Upper lobe of left lung (tissue), 6 donors: ENCODE data around the gene ERN1. TPM values are rescaled to one million over a fixed set of nuclear protein-coding genes. Genes with fewer than 3 reads are reported as not detected.
A peak's percentile ranks its signal among the peaks of the same experiment; 100 is the strongest.

ENCODE experiments used
- ATAC-seq, 2 donors: fragments of 200-7000 bp; cut with Tn5 transposase; one replicate each; pipeline ENCODE4 v1.9.1; 2022; ENCODE audit warnings: mild to moderate bottlenecking in 2 of 2, moderate library complexity in 2 of 2; ENCODE audit not compliant: low FRiP score in 2 of 2
- DNase-seq, 2 donors: peaks; one replicate each; pipeline ENCODE4 v3.0.0-alpha.2; 2019 to 2020
- H3K27ac ChIP-seq, 4 donors: fragments of 200-600 bp; sonication (generic); one replicate each; pipeline ENCODE4 v1.5.1; 2016 to 2019
- H3K27me3 ChIP-seq, 4 donors: fragments of 200-600 bp; sonication (generic); one replicate each; pipeline ENCODE4 v1.5.1; 2017 to 2019
- H3K36me3 ChIP-seq, 4 donors: fragments of 200-600 bp; sonication (generic); one replicate each; pipeline ENCODE4 v1.5.1; 2016 to 2019
- H3K4me1 ChIP-seq, 4 donors: fragments of 200-600 bp; sonication (generic); one replicate each; pipeline ENCODE4 v1.5.1; 2018 to 2019
- H3K4me3 ChIP-seq, 4 donors: fragments of 200-600 bp; sonication (generic); one replicate each; pipeline ENCODE4 v1.5.1; 2017 to 2019; ENCODE audit warnings: mild to moderate bottlenecking in 2 of 4, moderate library complexity in 1 of 4
- H3K9me3 ChIP-seq, 4 donors: fragments of 200-600 bp; sonication (generic); one replicate each; pipeline ENCODE4 v1.5.1; 2018 to 2019
- CTCF ChIP-seq, 6 experiments: fragments of 450-650 bp in 4 of 6; fragments of 200-600 bp in 2 of 6; sonication (generic) in 2 of 6; IDR thresholded peaks; one replicate each; pipeline ENCODE4 v1.5.1; 2016 to 2019; ENCODE audit warnings: antibody characterized with exemption in 6 of 6
- EP300 ChIP-seq, 4 donors: sonication (generic); formaldehyde crosslinking; IDR thresholded peaks; one replicate each; pipeline ENCODE4 v1.5.1; 2017; ENCODE audit warnings: antibody characterized with exemption in 4 of 4, control low read depth in 2 of 4
- POLR2A ChIP-seq, 4 donors: fragments of 450-650 bp; IDR thresholded peaks; one replicate each; pipeline ENCODE4 v1.5.1; 2016 to 2017; ENCODE audit warnings: antibody characterized with exemption in 4 of 4, mild to moderate bottlenecking in 2 of 4
- POLR2AphosphoS5 ChIP-seq, 2 donors: sonication (generic); formaldehyde crosslinking; IDR thresholded peaks; one replicate each; pipeline ENCODE4 v1.5.1; 2017; ENCODE audit warnings: antibody characterized with exemption in 2 of 2
- WGBS, 2 donors: methylation state at CpG; one replicate each; pipeline ENCODE4 v1.1.5; 2017 to 2018; 5-methylcytosine and 5-hydroxymethylcytosine counted together
- total RNA-seq, 6 donors: library from RNA; depleted of rRNA in 4 of 6; stranded (reverse); fragments of >200 nt in 4 of 6; gene quantifications; one replicate each; pipeline versions ENCODE4 v1.1.0 to v1.2.1, GENCODE V29; 2016 to 2021
- donor health status: DM: no; HTN: no; CAD: no; lungs with moderate emphysema.
- donor health status: DM: no; HTN: yes; CAD: no; lungs with severe emphysema.

The ERN1 gene
- total RNA-seq, 6 donors from 2014 or later = 32.8 to 65.0 (median 41.9) TPM

- TF ChIP-seq POLR2AphosphoS5 (IDR thresholded peaks at IDR 0.05) (peak; percentile 23 to 70), CTCF (IDR thresholded peaks at IDR 0.05) (no peak), EP300 (IDR thresholded peaks at IDR 0.05) (peak in 1 of 4 donors; percentile 72), POLR2A (IDR thresholded peaks at IDR 0.05) (no peak)
- 73 to 78% methylated on average over 5 of the region's 5 CpGs for WGBS, 2 donors
- Histone ChIP-seq H3K27me3 (no peaks in the 10 kb centered on the region), H3K36me3 (peaks cover 0 to 34% (median 3%) of the 10 kb centered on the region in 4 donors), H3K9me3 (no peaks in the 10 kb centered on the region), H3K4me3 (no peak overlapping the region), H3K27ac (peak overlapping the region in 3 of 4 donors; percentile 14 to 71 (median 36)), H3K4me1 (peaks cover 54 to 70% (median 62%) of the 10 kb centered on the region in 4 donors)
- ATAC-seq (no peak), DNase-seq (peak in 1 of 2 donors; percentile 76)
Observed at GRCh38 chr17:64150237-64151015, 20.5 kb upstream of the ERN1 start.

- no peak overlapping the region for H3K4me3 ChIP-seq
- no peaks in the 10 kb centered on the region for H3K9me3 ChIP-seq
- H3K27ac ChIP-seq = peak overlapping the region in 2 of 4 donors; percentile 91 to 94
- DNase-seq = no peak
- no peak for ATAC-seq
- H3K27me3 ChIP-seq = no peaks in the 10 kb centered on the region
- H3K4me1 ChIP-seq = peaks cover 47 to 62% (median 52%) of the 10 kb centered on the region in 4 donors
- no peak for TF ChIP-seq CTCF (IDR thresholded peaks at IDR 0.05)
- no peak for TF ChIP-seq EP300 (IDR thresholded peaks at IDR 0.05)
- TF ChIP-seq POLR2AphosphoS5 (IDR thresholded peaks at IDR 0.05) = no peak
- TF ChIP-seq POLR2A (IDR thresholded peaks at IDR 0.05) = no peak
- WGBS, 2 donors = 95 to 97% methylated on average over 6 of the region's 6 CpGs
- peaks cover 0 to 34% (median 3%) of the 10 kb centered on the region in 4 donors for H3K36me3 ChIP-seq
Observed at GRCh38 chr17:64149196-64149595, 19.3 kb upstream of the ERN1 start.

- Histone ChIP-seq H3K27me3 (no peaks in the 10 kb centered on the region), H3K27ac (peak overlapping the region in 3 of 4 donors; percentile 91 to 99 (median 94)), H3K9me3 (no peaks in the 10 kb centered on the region), H3K4me1 (peaks cover 43 to 57% (median 48%) of the 10 kb centered on the region in 4 donors), H3K36me3 (peaks cover 0 to 34% (median 3%) of the 10 kb centered on the region in 4 donors), H3K4me3 (no peak overlapping the region)
- ATAC-seq (no peak), DNase-seq (peak in 1 of 2 donors; percentile 41)
- 76 to 90% methylated on average over 2 to 4 of the region's 4 CpGs for WGBS, 2 donors
- TF ChIP-seq EP300 (IDR thresholded peaks at IDR 0.05) (no peak), POLR2A (IDR thresholded peaks at IDR 0.05) (no peak), CTCF (IDR thresholded peaks at IDR 0.05) (peak in 1 of 6 experiments; percentile 30), POLR2AphosphoS5 (IDR thresholded peaks at IDR 0.05) (no peak)
Observed at GRCh38 chr17:64148699-64149098, 18.8 kb upstream of the ERN1 start.

- Histone ChIP-seq H3K36me3 (peaks cover 0 to 31% (median 3%) of the 10 kb centered on the region in 4 donors), H3K9me3 (no peaks in the 10 kb centered on the region), H3K4me1 (peaks cover 37 to 52% (median 42%) of the 10 kb centered on the region in 4 donors), H3K27ac (peak overlapping the region; percentile 16 to 99 (median 92)), H3K27me3 (no peaks in the 10 kb centered on the region), H3K4me3 (no peak overlapping the region)
- DNase-seq (no peak), ATAC-seq (no peak)
- peak; percentile 11 to 47 for TF ChIP-seq POLR2AphosphoS5 (IDR thresholded peaks at IDR 0.05)
- no peak for TF ChIP-seq CTCF (IDR thresholded peaks at IDR 0.05)
- TF ChIP-seq EP300 (IDR thresholded peaks at IDR 0.05) = peak in 1 of 4 donors; percentile 22
- no peak for TF ChIP-seq POLR2A (IDR thresholded peaks at IDR 0.05)
- WGBS, 2 donors = 66 to 71% methylated on average over 8 of the region's 8 CpGs
Observed at GRCh38 chr17:64148017-64148631, 18.2 kb upstream of the ERN1 start.
